Activated CD8-positive, alpha-beta memory T cell treated with anti-CD3 and anti-CD28 coated beads, Interleukin-2, amount 50 U/mL, for 1 hour (primary cell): ENCODE data around the gene JAZF1.

Experiments used
- DNase-seq: peaks from one replicate; pipeline ENCODE4 v3.0.0-alpha.2; 2020; ENCODE audit errors: extremely low read depth

JAZF1 gene

DNA sequence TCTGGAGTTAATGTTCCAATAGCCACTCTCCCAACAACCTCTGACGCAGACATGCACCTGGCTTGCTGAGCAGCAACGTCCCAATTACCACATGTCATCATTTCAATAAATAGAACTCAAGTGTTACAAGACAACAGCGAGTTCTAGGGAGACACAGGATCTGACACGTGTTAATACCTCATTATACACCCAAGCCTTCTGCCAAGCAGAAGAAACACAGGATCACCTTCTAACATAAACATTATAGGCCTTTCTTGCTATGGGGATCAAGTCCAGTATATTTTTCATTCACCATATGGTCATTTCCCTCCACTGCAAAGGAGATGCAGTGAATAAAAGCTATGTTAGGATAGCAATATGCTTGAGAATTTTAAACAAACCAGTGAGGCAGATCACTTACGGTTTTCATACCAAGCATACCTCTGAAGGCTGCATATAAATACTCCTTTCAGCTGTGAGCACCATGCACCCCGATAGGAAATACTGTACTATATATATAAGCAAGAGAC is 74.2 kb downstream of the JAZF1 start:
- DNase-seq = no peak

DNA sequence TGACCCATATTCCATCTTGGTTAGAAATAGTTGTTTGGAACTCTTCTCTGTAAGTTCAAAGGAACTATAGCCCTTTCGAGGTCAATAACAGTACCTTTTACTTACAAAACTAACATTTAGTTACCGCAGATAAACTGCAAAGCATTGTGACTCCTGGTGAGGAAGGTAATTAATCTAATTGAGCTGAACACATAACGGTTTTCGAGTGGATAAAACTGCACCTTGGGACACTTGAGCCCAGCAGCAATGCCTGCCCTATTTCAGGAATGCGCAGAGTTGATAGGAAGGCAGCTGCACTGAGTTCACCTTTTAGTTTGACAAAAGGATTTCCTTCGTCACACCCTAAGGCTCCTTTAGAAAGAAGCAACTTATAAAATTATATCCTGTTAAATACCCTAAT is 75.4 kb downstream of the JAZF1 start:
- DNase-seq = no peak

DNA sequence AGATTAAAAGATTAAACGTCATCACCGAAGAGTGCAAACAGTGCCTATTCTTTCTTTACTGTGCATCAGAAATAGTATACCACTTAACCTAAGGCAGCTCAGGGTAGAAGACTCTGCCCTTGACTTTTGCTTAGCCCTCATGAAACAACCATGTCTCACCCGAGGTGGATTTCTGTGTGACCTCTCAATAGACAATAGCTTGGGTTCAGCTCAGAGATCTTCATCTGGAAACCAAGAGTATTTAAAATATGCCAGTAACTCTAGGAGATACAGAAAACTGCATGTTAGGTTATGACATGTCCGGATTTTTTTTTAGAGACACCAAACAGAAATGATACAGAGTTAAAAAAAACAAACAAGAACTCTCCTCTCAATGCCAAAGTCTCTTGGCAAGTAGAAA is 75.8 kb downstream of the JAZF1 start:
- DNase-seq = no peak

DNA sequence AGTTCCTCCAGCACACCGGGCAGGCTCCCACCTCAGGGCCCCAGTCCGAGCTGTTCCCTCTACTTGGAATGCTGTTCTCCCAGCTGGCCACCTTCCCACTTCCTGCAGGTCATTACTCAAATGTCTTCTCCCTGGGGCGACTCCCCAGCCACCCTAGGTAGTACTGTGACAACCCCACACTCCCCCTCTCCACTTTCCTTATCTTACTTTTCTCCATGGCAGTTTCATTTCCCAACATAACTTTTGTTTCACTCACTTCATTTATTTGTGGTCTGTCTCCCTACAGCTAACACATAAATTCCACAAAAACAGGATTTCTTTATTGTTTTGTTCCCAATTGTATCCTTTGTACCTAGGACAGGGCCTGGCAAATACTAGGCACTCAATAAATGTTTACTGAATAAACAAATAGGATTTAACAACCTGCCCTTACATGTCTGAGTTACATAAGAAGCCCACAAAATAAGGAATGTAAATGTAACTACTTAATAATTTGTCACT is 76.5 kb downstream of the JAZF1 start:
- no peak for DNase-seq

- DNase-seq = no peak
Observed at GRCh38 chr7:28102797-28103196, 77.8 kb downstream of the JAZF1 start.

GRCh38 chr7:28096713-28097112 is 83.9 kb downstream of the JAZF1 start:
- DNase-seq = no peak

- no peak for DNase-seq
Observed at GRCh38 chr7:28095231-28095630, 85.4 kb downstream of the JAZF1 start.

GRCh38 chr7:28093623-28094232 is 86.9 kb downstream of the JAZF1 start:
- no peak for DNase-seq

- no peak for DNase-seq
Observed at GRCh38 chr7:28091190-28091589, 89.4 kb downstream of the JAZF1 start.

- DNase-seq = no peak
Observed at GRCh38 chr7:28088901-28089714, 91.5 kb downstream of the JAZF1 start.

GRCh38 chr7:28088032-28088431 is 92.6 kb downstream of the JAZF1 start:
- no peak for DNase-seq

GRCh38 chr7:28086198-28086597 is 94.4 kb downstream of the JAZF1 start:
- DNase-seq = no peak

DNA sequence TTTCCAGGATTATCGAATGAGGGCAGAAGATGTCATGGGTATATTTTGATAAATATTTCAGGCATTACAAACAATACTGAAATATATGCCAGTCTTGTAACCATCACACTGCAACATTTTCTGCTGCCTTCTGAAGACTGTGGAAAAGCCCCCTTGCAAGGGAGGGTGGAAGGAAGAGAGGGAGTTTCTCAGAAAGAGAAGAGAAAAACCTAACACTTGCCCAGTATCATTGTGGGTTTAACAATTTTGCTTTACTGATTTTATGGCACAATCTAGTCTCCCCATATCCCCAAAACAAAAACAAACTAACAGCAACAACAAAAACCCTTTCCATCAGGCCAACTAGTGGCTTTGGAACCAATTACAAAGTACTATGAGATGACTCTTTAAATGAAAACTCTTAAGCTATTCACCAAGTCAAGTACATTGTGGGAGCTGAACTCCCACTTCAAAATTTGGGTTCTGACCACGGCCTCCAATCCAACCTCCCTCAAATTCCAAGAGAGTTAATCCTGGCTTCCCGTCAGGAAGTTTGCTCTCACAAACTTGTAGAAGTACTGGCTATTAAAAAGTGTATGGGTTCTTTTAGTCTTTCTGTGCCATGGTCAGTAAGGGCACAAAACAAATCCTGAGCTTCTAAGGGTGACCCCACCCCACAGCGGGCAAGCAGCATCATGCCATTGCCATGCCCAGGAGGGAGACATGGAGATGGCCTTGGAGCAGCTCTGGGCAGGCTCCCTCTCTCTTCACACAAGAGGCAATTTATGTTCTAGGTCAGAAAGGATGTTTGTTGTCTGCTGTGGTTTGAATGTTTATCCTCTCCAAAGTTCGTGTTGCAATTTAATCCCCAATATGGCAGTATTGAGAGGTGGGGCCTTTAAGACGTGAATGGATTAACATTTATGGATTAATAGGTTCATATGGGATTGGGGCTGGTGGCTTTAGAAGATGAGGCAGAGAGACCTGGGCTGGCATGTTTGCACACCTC is 96.3 kb downstream of the JAZF1 start:
- DNase-seq = no peak

DNA sequence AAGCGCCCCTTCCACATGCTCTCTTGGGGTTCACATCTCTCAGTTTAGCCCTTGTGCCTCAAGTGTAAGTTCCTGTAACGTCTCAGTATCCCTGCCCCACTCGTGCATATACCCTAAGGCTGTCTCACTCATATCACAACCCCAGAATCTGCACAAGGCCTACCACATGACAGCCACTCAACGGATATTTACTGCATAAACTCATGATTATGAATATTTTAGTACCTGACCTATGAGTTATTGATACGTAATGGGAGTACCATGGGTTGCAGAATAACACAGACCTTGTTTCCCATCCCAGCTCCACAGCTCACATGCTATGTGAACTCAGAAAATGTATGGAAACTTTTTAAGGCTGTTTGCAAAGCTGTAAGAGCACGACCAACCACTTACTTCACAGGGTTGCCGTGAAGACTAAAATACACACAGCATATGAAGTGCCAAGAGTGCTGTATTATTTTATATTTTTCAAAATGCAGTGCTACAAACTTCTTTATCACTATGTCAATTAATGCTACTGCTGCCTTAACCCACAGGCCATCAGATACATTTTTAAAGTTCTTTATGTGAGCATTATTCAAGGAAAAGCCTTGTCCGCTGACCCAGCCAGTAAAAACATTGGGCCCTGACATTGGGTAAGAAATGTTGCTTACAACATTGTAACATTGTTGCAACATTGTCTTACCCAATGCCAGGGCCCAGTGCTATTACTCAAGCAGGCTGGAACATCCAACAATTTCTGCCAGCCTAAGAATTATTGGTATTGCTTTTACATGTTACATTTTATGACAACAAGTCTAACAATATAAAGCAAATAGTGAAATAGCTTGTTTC is 97.2 kb downstream of the JAZF1 start:
- DNase-seq = no peak

- no peak for DNase-seq
Observed at GRCh38 chr7:28082071-28082470, 98.5 kb downstream of the JAZF1 start.

- no peak for DNase-seq
Observed at GRCh38 chr7:28081016-28081415, 99.6 kb downstream of the JAZF1 start.

GRCh38 chr7:28078036-28078901 is 102.3 kb downstream of the JAZF1 start:
- no peak for DNase-seq

GRCh38 chr7:28077616-28078015 is 103.0 kb downstream of the JAZF1 start:
- no peak for DNase-seq

DNA sequence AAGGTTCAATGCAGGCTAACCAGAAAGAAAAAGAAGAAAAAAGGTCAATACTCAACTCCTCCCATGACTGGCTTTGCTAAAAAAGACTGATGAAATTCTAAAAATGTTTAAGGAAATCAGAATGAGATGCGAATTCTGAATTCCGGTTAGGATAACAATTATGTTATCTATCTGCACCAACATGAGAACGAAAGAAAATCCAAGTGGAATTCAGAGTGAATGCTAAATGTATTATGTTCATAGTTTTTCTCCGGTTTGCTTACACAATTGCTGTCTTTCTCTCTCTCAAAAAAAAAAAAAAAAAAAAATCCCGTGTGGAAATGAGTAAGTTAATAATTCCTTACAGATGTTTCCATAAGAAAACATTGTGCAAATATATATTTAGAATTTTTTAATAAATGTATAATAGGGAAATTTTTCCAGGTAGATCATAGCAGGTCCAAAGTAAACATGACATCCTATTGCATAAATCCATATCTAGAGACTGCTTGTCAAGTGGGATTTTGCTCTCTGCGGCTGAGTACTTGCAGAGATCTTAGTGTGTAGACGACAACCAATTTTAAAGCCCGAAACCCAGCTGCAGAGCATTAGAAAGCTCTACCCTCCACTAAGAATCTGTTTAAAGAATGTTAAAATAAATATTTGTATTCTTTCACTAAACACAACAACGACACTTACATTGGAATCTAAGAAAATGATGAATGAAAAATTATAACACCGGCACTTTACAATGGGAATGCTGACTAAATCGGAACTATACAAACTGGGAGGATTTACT is 104.0 kb downstream of the JAZF1 start:
- DNase-seq = no peak
